Activated T-helper 9 cell treated with anti-CD3 and anti-CD28 coated beads, Interleukin-2, amount 50 U/mL, for 16 hours (primary cell): ENCODE results near the gene MRLN.
"Not testable (repeated sequence)": the region's sequence is repeated elsewhere in the genome, so short reads cannot be mapped to it uniquely, and the experiment has no call there.

Source experiments
- DNase-seq: peaks from one replicate; pipeline ENCODE4 v3.0.0-alpha.2; 2020; ENCODE audit warnings: low read depth

Gene MRLN

GRCh38 chr10:59753267-59753666, at the start of gene MRLN:
TSS of gene MRLN (minus strand) at chr10:59753455.
- DNase-seq, result no peak

- no peak for DNase-seq
Measured at GRCh38 chr10:59801171-59801570, 47.9 kb upstream of the MRLN start.

GRCh38 chr10:59799421-59799820, 46.2 kb upstream of the MRLN start:
- DNase-seq, result no peak

- no peak for DNase-seq
Measured at GRCh38 chr10:59793919-59794318, 40.7 kb upstream of the MRLN start.

GRCh38 chr10:59792812-59793211, 39.6 kb upstream of the MRLN start:
- DNase-seq, result no peak

- DNase-seq, result no peak
Measured at GRCh38 chr10:59791601-59792000, 38.3 kb upstream of the MRLN start.

- not testable (repeated sequence) for DNase-seq
Measured at GRCh38 chr10:59790080-59790479, 36.8 kb upstream of the MRLN start.

GRCh38 chr10:59788914-59789313, 35.7 kb upstream of the MRLN start:
- not testable (repeated sequence) for DNase-seq

GRCh38 chr10:59787032-59787431, 33.8 kb upstream of the MRLN start:
- not testable (repeated sequence) for DNase-seq

GRCh38 chr10:59785476-59785875, 32.2 kb upstream of the MRLN start:
- DNase-seq, result not testable (repeated sequence)

- no peak for DNase-seq
Measured at GRCh38 chr10:59781511-59781910, 28.3 kb upstream of the MRLN start.

- DNase-seq, result no peak
Measured at GRCh38 chr10:59779756-59780533, 26.7 kb upstream of the MRLN start.

- no peak for DNase-seq
Measured at GRCh38 chr10:59774451-59774850, 21.2 kb upstream of the MRLN start.

GRCh38 chr10:59773088-59773487, 19.8 kb upstream of the MRLN start:
- no peak for DNase-seq

GRCh38 chr10:59771162-59771807, 18.0 kb upstream of the MRLN start:
- DNase-seq, result no peak

GRCh38 chr10:59770689-59771088, 17.4 kb upstream of the MRLN start:
- no peak for DNase-seq

GRCh38 chr10:59762505-59762904, 9.2 kb upstream of the MRLN start:
- DNase-seq, result no peak

GRCh38 chr10:59757966-59758365, 4.7 kb upstream of the MRLN start:
- no peak for DNase-seq

- DNase-seq, result no peak
Measured at GRCh38 chr10:59754951-59755350, 1.7 kb upstream of the MRLN start.

- no peak for DNase-seq
Measured at GRCh38 chr10:59752278-59752940, 846 bp downstream of the MRLN start.

GRCh38 chr10:59750155-59750945, 2.9 kb downstream of the MRLN start:
- DNase-seq, result no peak

- DNase-seq, result no peak
Measured at GRCh38 chr10:59748834-59749233, 4.4 kb downstream of the MRLN start.
